Colonic mucosa (tissue), 4 donors: Measurements from ENCODE around the gene SEMA3A. TPM values are rescaled to one million over a fixed set of nuclear protein-coding genes. Genes with fewer than 3 reads are reported as not detected.
A peak's percentile ranks its signal among the peaks of the same experiment; 100 is the strongest.
"Not testable (repeated sequence)": the region's sequence is repeated elsewhere in the genome, so short reads cannot be mapped to it uniquely, and the experiment has no call there.

Source experiments
- DNase-seq: peaks from one replicate; pipeline ENCODE4 v3.0.0-alpha.2; 2020
- H3K27ac ChIP-seq: fragments of 200-600 bp; one replicate; pipeline ENCODE4 v1.8.0; 2021
- H3K27me3 ChIP-seq: fragments of 200-600 bp; one replicate; pipeline ENCODE4 v1.8.0; 2021
- H3K36me3 ChIP-seq: fragments of 200-600 bp; one replicate; pipeline ENCODE4 v1.8.0; 2021
- H3K4me1 ChIP-seq: fragments of 200-600 bp; one replicate; pipeline ENCODE4 v1.8.0; 2021; ENCODE audit warnings: mild to moderate bottlenecking
- H3K4me3 ChIP-seq: fragments of 200-600 bp; one replicate; pipeline ENCODE4 v1.8.0; 2021
- H3K9ac ChIP-seq, 2 donors: one replicate each; pipeline ENCODE4 v1.7.0; 2013; ENCODE audit warnings: control low read depth in 2 of 2, low read depth in 2 of 2, low read length in 2 of 2
- H3K9me3 ChIP-seq: fragments of 200-600 bp; one replicate; pipeline ENCODE4 v1.8.0; 2021
- CTCF ChIP-seq: fragments of 200-600 bp; IDR thresholded peaks from one replicate; pipeline ENCODE4 v1.8.0; 2022; ENCODE audit warnings: antibody characterized with exemption, mild to moderate bottlenecking
- intact Hi-C: fragments of 100-400 bp; cut with DNase I; formaldehyde crosslinking; loops from one replicate; pipeline ENCODE4 v1.14.1; 2022
- total RNA-seq, 2 donors: library from RNA; stranded (reverse); fragmentation: NEBNext Ultra II Directional in 1 of 2; extraction: Animal tissue kit (Norgen Biotek cat#: 25700) in 1 of 2; gene quantifications; one replicate each; pipeline ENCODE4 v1.2.1, GENCODE V29; 2021
- donor health status: healthy.
- donor health status: DM: no; HTN: no; CAD: no.
- donor health status: DM: no; HTN: no; CAD: no.

SEMA3A gene
- total RNA-seq, 2 donors from 2014 or later, result 1.7 to 14.2 TPM

DNA sequence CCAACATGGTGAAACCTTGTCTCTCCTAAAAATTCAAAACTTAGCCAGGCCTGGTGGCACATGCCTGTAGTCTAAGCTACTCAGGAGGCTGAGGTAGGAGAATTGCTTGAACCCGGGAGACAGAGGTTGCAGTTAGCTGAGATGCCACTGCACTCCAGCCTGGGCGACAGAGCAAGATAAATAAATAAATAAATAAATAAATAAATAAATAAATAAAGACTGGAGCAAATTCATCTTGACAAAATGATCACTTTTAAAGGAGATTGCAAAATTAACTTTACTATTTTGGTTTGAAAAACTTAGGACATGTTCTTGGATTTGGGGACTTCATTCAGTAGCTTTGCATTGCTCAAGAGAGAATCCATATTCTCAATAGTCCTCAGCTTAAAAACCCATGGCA is 137.0 kb downstream of the SEMA3A start:
- TF ChIP-seq CTCF, result no peak
- H3K9ac ChIP-seq, result no peak overlapping the region
- intact Hi-C loops, result no loop called here
- no peak for DNase-seq
- no peaks in the 10 kb centered on the region for H3K9me3 ChIP-seq
- H3K27ac ChIP-seq, result peak overlapping the region; percentile 75
- H3K4me1 ChIP-seq, result no peaks in the 10 kb centered on the region
- H3K36me3 ChIP-seq, result no peaks in the 10 kb centered on the region
- no peak overlapping the region for H3K4me3 ChIP-seq
- no peaks in the 10 kb centered on the region for H3K27me3 ChIP-seq

DNA sequence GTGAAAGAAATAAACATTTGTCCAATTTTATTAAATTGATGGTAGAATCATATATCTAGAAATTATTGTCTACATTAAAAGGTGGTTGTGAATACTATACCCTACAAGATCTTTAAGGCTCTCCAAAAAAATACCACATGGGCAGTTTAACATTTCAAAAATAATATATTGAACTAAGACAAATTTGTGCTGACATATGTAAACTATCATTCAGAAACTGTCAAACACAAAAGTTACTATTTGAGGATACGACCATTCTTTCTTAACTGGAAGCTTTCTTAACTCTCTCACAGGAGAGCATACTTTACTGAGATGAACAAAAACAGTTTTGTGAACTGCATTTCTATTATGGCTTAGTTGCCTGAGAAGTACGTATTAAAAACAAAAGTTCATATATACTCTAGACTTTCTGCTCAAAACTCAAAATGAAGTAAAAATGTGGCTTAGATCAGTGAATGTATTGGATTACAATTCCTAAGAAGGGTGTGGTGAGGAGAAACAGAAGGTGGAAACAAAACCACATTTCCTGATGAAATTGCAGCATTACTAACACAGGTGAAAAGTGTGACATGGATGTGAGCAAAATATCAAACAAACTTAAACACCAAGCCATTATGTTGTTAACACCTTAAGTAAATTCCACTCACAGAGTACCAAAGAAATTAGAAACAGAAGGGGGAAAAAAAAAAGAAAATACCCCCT is 138.5 kb downstream of the SEMA3A start:
- no peak for DNase-seq
- H3K9ac ChIP-seq, result peak overlapping the region in 1 of 2 donors; percentile 15
- no peak overlapping the region for H3K27ac ChIP-seq
- no peaks in the 10 kb centered on the region for H3K9me3 ChIP-seq
- H3K27me3 ChIP-seq, result no peaks in the 10 kb centered on the region
- intact Hi-C loops, result no loop called here
- no peak for TF ChIP-seq CTCF
- no peak overlapping the region for H3K4me3 ChIP-seq
- no peaks in the 10 kb centered on the region for H3K4me1 ChIP-seq
- no peaks in the 10 kb centered on the region for H3K36me3 ChIP-seq

- H3K27me3 ChIP-seq, DNase-seq, H3K27ac ChIP-seq, H3K4me1 ChIP-seq, H3K36me3 ChIP-seq, intact Hi-C loops, H3K9ac ChIP-seq, H3K9me3 ChIP-seq, H3K4me3 ChIP-seq: not testable (repeated sequence)
Measured at GRCh38 chr7:84055199-84055598, 139.4 kb downstream of the SEMA3A start.

- H3K4me1 ChIP-seq, result no peaks in the 10 kb centered on the region
Measured at GRCh38 chr7:84049071-84049836, 145.3 kb downstream of the SEMA3A start.

DNA sequence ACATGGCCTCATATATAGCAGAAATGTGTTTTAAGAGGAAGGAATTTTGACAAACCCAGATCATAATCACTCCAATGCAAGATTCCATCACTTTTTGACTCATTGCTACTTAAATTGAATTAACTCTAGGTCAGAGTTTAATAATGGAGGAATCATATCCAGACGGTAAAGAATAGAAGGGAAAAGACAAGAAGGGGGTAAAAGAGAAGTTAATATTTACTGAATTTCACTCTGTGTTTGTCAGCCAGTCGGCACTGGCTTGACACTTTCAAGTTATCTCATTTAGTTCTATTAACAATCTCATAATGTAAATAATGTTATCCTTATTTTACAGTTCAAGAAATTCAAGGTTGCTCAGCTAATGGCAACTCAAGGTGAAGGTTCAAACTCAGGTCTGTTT is 147.5 kb downstream of the SEMA3A start:
- no peaks in the 10 kb centered on the region for H3K4me1 ChIP-seq
- TF ChIP-seq CTCF, result no peak
- intact Hi-C loops, result no loop called here
- DNase-seq, result no peak
- H3K4me3 ChIP-seq, result no peak overlapping the region
- no peak overlapping the region for H3K9ac ChIP-seq
- H3K36me3 ChIP-seq, result no peaks in the 10 kb centered on the region
- no peaks in the 10 kb centered on the region for H3K9me3 ChIP-seq
- no peaks in the 10 kb centered on the region for H3K27me3 ChIP-seq
- H3K27ac ChIP-seq, result no peak overlapping the region

More at GRCh38 chr7:84049071-84049836, 145.3 kb downstream of the SEMA3A start:
- no peak overlapping the region for H3K27ac ChIP-seq
- H3K36me3 ChIP-seq, result no peaks in the 10 kb centered on the region
- no peak overlapping the region for H3K9ac ChIP-seq
- H3K9me3 ChIP-seq, result no peaks in the 10 kb centered on the region
- intact Hi-C loops, result no loop called here
- TF ChIP-seq CTCF, result no peak
- no peak for DNase-seq
- no peak overlapping the region for H3K4me3 ChIP-seq
- H3K27me3 ChIP-seq, result no peaks in the 10 kb centered on the region

DNA sequence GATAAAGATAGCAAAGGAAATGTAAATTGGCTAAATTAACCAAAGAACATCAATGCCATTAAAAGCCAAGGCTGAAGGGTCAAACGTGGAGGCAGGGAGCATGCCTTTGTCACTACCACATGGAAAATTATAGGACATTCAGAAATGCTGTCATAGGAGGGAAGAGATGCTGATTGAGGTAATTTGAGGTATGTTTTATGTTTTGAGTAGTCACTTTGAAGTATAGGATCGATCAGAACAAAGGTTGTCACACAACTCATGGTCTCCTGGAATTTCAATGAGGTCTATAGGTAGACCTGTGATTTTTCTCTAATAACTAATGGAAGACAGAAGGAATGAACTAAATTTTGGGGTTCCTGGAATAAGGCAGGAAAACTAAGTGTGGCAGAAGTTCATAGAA is 149.8 kb downstream of the SEMA3A start:
- Histone ChIP-seq H3K9me3 (no peaks in the 10 kb centered on the region), H3K27me3 (no peaks in the 10 kb centered on the region), H3K27ac (no peak overlapping the region), H3K4me1 (no peaks in the 10 kb centered on the region), H3K9ac (no peak overlapping the region), H3K4me3 (no peak overlapping the region), H3K36me3 (no peaks in the 10 kb centered on the region)
- no peak for TF ChIP-seq CTCF
- intact Hi-C loops, result no loop called here
- no peak for DNase-seq
